ENCODE data around the gene STXBP1. TPM values are rescaled to one million over a fixed set of nuclear protein-coding genes. Genes with fewer than 3 reads are reported as not detected.

The STXBP1 gene
- total RNA-seq, 1 donor from 2014 or later = 15.2 TPM

- peak; percentile 92 for DNase-seq
Measured at GRCh38 chr9:127715470-127716337, 103.6 kb downstream of the STXBP1 start, which contains the start of the genes PTRH1 and TTC16. Gene PTRH1, minus strand, starts transcription at chr9:127715663. Its CDS starts 24 bp downstream, at chr9:127715639. Gene TTC16, plus strand, starts transcription at chr9:127716079. Its CDS starts 67 bp downstream, at chr9:127716146.

GRCh38 chr9:127716412-127716811 is 104.3 kb downstream of the STXBP1 start:
- DNase-seq = no peak

- DNase-seq = no peak
Measured at GRCh38 chr9:127717766-127718165, 105.7 kb downstream of the STXBP1 start.

GRCh38 chr9:127720031-127720864 is 108.2 kb downstream of the STXBP1 start:
- DNase-seq = no peak

- DNase-seq = no peak
Measured at GRCh38 chr9:127720865-127721227, 108.8 kb downstream of the STXBP1 start.

- no peak for DNase-seq
Measured at GRCh38 chr9:127721391-127721821, 109.3 kb downstream of the STXBP1 start.

GRCh38 chr9:127722055-127722745 is 110.1 kb downstream of the STXBP1 start:
- no peak for DNase-seq

- DNase-seq = no peak
Measured at GRCh38 chr9:127723013-127723412, 110.9 kb downstream of the STXBP1 start.

- no peak for DNase-seq
Measured at GRCh38 chr9:127723444-127723843, 111.4 kb downstream of the STXBP1 start.

- DNase-seq = no peak
Measured at GRCh38 chr9:127724012-127724411, 111.9 kb downstream of the STXBP1 start.

GRCh38 chr9:127726871-127727270 is 114.8 kb downstream of the STXBP1 start:
- DNase-seq = no peak

GRCh38 chr9:127728808-127729207 is 116.7 kb downstream of the STXBP1 start:
- DNase-seq = no peak

GRCh38 chr9:127729522-127730256 is 117.6 kb downstream of the STXBP1 start:
- no peak for DNase-seq

- DNase-seq = no peak
Measured at GRCh38 chr9:127730262-127730661, 118.2 kb downstream of the STXBP1 start.

GRCh38 chr9:127730799-127731410 is 118.8 kb downstream of the STXBP1 start:
- DNase-seq = no peak

- DNase-seq = no peak
Measured at GRCh38 chr9:127731938-127732337, 119.9 kb downstream of the STXBP1 start.

GRCh38 chr9:127732444-127732843 is 120.4 kb downstream of the STXBP1 start:
- DNase-seq = no peak

- DNase-seq = no peak
Measured at GRCh38 chr9:127733614-127734013, 121.5 kb downstream of the STXBP1 start.

- DNase-seq = no peak
Measured at GRCh38 chr9:127734247-127734746, 122.2 kb downstream of the STXBP1 start.

GRCh38 chr9:127734747-127735529 is 122.9 kb downstream of the STXBP1 start, which contains the start of gene TOR2A:
Gene TOR2A, minus strand, starts transcription at chr9:127735294. Its CDS starts 24 bp downstream, at chr9:127735270.
- DNase-seq = peak; percentile 98

Measured in skin of body (tissue), 2 donors.